ENCODE measurements around the gene UPF1.

- TF ChIP-seq POLR2A (IDR thresholded peaks at IDR 0.05) = no peak
- no peak for TF ChIP-seq CTCF (IDR thresholded peaks at IDR 0.05)
These were observed 52.0 kb downstream of the UPF1 start for GRCh38 chr19:18883526-18884304.
